GM21786 (cell line): ENCODE results near the gene C3orf18.

ENCODE experiments used
- ATAC-seq: cut with Tn5 transposase; IDR thresholded peaks from one replicate; pipeline ENCODE4 v1.9.1; 2021; ENCODE audit not compliant: unreplicated experiment

Gene C3orf18

DNA sequence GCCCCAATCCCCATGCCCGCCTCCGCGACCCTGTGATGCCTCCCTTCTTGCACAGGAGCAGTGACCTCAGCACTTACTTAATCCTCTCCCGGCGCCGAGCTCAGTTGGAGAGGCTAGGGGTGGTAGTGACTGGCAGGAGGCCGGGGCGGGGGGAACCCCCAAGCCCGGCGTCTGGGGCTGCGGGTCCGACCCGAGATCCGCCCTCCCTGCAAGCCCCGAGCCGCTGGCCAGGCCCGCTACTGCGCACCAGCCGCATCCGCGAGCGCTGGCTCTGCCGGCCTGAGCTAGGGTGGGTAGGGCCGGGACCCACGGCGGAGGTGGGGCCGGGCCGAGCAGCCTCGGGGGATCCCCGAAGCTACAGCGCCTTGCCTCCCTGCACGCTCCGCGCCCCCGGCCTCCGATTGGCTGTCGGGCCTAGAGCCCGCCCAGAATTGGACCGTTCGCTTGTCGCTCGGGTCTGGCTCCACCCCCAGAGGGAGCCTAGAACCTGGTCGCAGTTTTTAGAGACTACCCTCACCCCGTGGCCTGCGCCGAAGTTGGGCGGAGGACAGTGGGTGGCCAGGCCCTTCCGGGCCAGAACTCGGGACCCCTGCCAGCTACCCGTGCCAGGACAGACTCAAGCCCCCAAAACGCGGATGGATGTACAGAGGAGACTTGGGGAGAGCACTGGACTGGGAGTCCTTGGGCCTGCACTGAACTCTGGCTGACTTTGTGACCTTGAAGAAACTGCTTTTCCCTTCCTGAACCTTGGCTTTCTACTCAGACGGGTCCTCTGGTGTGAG lies at the start of gene C3orf18:
TSS of gene C3orf18 (minus strand) at position 362 of the 782 bp plus-strand sequence. CDS start 2,048 bp downstream, outside the sequence.
- ATAC-seq, result peak; percentile 83

DNA sequence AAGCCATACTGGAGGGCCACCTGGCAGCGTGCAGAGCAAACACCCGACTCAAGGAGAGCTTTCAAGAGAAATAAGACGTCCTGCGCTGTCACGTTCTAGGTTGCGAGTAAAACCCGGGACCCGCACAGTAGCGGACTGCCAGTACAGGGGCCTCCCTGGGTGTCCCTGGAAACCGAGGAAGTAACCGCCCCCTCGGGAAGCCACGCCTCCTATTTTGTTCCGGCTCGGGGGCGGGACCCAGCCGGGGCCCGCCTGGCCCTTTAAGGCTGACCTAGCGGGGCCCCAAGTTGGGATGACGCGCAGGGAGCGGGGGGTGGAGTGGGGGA lies 49.2 kb upstream of the C3orf18 start:
- peak; percentile 62 for ATAC-seq

DNA sequence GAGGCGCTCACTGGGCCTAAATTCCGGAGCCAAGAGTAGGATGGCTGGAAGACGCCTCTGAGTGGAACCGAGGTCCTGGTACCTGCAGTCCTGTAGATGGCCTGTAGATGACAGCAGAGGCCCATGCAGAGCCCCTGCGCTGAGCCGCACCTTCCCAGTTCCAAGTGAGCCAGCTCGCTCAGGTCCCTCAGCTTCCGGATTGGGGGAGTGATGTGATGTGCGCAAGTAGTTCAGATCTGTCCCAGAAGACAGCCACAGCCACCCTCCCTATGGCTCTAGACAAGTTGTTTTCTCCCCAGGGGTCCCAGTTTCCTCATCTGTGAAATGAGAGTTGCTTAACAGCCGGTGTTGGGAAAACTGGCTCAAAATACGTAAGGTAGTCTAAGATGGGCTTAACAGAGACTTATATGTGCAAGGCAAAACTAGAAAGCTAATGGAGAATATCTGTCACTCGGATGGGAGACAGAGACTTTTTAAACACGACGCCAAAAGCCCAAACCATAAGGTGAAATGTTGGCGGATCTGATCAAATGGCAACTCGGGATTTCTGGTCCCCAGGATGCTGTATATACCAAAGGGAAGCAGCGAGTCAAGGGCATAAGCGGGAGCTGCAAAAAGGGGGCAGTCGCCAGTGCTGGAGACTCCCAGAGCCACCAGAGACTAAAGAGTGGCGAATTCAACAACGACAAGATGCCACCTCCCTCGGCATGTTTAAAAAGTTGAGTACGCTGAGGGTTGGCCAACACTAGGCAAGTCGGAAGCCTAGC lies 48.6 kb upstream of the C3orf18 start:
- ATAC-seq, result peak; percentile 22

GRCh38 chr3:50615190-50615589 lies 47.6 kb upstream of the C3orf18 start:
- no peak for ATAC-seq

GRCh38 chr3:50612970-50613846 lies 45.7 kb upstream of the C3orf18 start:
- no peak for ATAC-seq

DNA sequence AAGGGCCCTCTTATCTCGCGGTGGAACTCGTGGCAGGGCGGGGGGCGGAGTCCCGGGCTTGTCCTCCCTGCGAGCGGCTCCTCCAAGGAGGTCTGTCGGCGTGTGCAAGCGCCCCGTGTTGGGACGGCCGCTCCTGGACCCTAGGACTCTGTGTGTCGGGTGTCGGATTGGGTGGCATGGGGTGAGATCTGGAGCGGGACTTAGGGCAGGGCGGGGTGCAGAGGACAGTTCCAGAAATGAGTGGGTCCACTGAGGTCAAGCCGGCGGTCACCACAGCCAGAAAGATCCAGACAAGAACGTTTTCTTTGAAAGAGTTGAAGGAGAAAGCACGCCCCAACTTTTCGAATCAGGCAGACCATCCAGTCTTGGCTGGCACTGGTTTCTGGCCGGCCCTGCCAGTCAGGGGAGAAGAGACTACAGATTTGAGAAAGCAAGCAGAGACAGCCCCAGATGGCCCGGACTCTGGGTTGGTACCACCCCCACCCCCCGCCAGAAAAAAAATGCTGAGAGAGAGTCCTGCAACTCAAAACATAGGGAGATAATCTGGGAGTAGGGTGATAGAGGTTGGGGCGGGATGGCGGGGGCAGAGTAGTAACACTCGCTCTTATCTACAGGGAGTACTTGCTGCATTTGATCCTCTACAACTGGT lies 44.8 kb upstream of the C3orf18 start:
- no peak for ATAC-seq

- peak; percentile 71 for ATAC-seq
Observed at GRCh38 chr3:50611464-50612233, 44.1 kb upstream of the C3orf18 start, which contains the start of gene CISH. TSS of gene CISH (minus strand) at chr3:50611774. CDS start at chr3:50611650, 124 bp downstream.

DNA sequence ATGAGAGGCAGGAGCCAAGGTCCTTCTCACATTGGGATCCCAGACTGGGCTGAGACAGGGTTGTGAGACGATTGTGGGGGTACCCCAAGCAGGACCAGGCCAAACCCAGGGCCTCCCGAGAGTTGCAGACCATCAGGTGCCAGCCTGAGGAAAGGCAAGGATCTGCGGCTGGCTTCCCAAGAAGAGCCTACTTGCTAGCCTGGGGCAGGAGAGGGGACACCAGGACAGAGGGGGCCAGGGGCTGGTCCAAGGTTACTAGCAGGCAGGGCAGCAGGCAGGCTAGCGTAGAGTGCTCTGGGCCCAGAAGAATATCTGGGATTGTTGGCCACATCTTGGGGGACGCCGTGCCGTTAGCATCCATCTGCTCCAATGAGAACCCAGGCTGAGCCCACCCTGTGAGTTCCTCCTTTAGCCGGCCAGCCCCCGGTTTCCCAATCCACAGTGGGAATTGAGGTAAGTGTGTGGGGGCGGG lies 43.5 kb upstream of the C3orf18 start:
- no peak for ATAC-seq

GRCh38 chr3:50610181-50610971 lies 42.8 kb upstream of the C3orf18 start:
- ATAC-seq, result no peak

- no peak for ATAC-seq
Observed at GRCh38 chr3:50609763-50610085, 42.2 kb upstream of the C3orf18 start.

DNA sequence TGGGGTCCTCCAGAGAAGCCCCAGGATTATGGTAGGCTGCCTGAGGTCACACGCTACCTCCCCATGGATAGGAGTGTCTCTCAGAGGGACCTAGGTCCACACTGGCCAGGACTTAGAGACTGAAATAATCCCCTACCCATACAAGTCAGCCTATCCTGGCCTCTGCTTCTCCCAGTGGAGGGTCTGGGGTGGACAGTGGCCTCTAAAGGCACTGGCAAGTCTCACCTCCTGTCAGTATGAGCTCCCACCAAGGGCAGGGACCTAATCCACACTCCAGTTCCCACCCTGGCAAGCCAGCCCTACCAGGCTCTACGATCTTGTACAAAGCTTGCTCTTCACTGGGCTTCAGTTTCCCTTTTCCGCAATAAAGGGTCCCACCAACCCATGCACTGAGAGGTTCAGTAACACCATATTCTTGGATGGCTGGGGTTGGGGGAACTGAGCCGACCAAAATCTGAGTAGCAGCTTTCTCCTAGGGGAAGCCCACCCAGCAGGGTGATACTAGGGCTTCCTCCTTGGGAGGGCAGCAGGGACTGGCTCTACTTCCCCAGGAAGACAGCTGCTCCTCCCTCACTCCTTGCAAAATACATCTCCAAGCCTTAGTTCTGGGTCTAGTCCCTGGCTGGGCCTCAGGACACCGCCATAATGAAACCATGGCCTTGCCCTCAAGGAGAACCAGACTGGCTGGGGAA lies 41.7 kb upstream of the C3orf18 start:
- no peak for ATAC-seq

GRCh38 chr3:50608278-50608677 lies 40.7 kb upstream of the C3orf18 start:
- ATAC-seq, result no peak

DNA sequence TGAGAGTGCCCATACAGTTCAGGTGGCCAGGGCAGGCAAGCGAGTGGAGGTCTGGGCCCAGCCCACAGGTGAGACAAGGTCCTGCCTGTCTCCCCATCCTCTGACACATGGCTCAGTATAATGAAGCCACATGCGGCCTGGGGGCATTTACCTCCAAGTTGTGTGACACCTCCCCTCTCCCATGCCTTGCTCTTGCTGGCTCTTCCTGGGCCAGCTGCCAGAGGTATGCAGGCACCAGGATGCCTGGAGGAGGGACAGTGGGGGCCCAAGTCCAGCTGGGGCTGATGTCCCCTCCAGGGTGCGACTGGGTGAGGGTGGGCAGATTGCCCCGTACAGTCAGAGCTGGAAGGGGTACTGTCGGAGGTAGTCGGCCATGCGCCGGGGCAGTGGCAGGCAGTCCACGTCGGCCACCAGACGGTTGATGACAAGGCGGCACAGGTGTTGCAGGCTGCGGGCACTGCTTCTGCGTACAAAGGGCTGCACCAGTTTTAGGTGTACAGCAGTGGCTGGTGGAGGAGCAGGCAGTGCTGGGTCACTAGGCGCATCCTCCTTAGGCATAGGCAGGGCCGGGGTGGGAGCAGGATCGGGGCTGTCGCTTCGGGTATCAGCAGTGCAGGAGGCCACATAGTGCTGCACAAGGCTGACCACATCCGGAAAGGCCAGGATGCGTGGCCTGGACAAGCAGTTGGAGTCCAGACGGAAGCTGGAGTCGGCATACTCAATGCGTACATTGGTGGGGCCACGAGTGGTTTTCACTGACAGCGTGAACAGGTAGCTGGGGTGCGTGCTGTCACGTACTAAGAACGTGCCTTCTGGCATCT lies 39.9 kb upstream of the C3orf18 start:
- ATAC-seq, result no peak

DNA sequence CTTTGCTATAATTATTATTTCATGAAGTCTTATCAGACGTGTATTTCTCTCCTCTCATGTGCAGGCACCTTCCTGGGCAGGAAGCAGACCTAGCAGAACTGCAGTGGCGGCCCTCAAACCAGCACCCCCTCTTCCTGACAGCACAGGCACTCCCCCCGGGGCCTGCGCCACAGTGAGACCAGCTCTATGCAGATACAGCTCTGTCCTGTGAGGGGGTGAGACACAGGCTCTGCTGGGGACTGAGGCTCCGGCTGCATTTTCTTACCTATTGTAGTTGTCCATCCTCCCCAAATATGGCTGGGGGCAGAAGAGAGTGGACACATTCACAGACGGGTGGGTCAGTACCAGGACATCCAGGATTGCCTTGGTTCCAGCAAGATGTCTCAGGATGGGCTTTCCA lies 39.0 kb upstream of the C3orf18 start:
- no peak for ATAC-seq

- ATAC-seq, result no peak
Observed at GRCh38 chr3:50605901-50606326, 38.4 kb upstream of the C3orf18 start.

- no peak for ATAC-seq
Observed at GRCh38 chr3:50604628-50605588, 37.4 kb upstream of the C3orf18 start.
